Activated CD8-positive, alpha-beta memory T cell treated with anti-CD3 and anti-CD28 coated beads, Interleukin-2, amount 50 U/mL, for 24 hours (primary cell): ENCODE results near the gene OXSR1.
A peak's percentile ranks its signal among the peaks of the same experiment; 100 is the strongest.
"Not testable (repeated sequence)": the region's sequence is repeated elsewhere in the genome, so short reads cannot be mapped to it uniquely, and the experiment has no call there.

Experiments used
- DNase-seq: peaks from one replicate; pipeline ENCODE4 v3.0.0-alpha.2; 2020; ENCODE audit errors: extremely low read depth

Gene OXSR1

DNA sequence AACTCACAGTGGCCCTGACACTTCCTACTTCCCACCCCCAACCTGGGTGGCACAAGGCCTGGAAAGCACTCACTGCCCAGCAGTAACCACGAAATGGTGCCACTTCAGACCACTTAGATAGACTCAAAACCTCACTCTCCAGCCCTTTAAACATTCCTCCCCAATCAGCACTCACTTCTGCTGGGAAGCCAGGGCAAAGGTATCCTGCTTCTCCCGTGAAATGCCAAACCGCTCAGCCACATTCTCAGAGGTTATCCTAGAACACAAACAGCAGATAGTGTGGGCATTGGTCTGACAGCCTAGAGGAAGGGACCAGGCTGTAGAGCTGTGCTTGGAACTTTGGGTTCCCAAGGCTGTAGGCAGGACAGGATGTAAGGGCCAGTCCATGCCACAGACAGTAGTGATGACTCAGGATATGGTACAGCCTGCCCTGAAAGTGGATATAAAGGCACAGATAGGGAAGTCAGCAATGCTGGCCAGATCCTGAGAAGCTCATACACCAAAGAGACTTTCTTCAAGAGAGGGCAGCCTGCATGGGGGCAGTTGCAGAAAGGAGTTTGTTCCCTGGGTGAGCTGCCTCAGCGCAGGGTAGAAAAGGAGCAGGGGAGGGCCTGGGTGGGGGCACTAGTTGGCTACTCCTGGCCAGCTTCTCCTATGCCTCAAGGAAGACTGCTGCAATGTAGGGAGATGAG lies 37.6 kb upstream of the OXSR1 start:
- DNase-seq = no peak

DNA sequence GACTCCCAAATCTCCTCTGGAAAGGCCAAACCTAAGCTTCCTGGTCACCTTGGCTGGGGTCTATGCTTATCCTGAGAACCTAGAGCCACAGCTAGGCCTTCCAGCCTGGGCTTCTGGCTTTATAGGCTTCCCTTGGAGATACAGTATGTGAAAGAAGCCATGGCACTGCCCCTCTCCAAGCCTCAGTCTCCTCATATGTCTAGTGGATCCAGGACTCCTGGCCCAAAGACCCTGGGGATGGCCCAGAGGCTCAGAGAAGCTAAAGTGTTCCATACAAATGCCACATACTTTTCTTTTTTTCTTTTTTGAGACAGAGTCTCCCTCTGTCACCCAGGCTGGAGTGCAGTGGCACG lies 37.1 kb upstream of the OXSR1 start:
- no peak for DNase-seq

DNA sequence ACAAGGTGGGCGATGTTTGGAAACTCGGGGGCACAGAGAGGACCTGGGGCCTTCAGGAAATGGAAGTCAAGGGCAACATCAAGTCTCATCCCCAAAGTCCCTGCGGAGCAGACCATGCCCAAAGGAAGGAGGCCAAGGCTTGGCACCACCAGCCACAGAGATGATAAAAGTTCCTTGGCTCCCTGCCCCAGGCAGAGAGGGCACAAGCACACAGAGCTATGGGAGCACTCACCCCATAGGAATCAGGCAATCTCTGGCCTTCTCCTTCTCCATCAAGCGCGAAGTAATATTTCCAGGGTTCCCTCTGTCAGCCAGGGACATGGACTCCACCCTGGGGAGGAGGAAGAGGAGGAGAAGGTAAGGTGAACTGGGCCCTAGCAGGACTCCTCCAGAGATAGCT lies 36.3 kb upstream of the OXSR1 start:
- no peak for DNase-seq

DNA sequence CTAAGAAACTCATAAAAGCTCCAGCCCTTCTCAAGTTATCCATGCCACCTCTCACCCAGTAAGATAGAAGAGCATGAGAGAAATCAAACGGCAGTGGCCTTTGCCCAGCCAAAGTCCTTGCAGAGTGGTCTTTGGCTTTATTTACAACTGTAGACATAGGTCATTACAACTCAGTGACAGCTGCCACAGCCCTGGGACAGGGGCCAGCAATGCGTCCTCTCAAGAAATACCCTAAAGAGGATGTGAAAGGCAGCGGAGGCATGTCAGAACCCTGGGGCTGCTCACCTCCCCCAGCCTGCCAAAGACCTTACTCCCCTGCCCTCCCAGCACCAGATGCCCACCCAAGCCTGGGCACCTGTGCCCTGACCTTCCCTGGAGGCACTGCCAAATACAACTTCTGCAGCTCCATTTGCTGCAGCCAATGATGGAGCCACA lies 34.7 kb upstream of the OXSR1 start:
- no peak for DNase-seq

DNA sequence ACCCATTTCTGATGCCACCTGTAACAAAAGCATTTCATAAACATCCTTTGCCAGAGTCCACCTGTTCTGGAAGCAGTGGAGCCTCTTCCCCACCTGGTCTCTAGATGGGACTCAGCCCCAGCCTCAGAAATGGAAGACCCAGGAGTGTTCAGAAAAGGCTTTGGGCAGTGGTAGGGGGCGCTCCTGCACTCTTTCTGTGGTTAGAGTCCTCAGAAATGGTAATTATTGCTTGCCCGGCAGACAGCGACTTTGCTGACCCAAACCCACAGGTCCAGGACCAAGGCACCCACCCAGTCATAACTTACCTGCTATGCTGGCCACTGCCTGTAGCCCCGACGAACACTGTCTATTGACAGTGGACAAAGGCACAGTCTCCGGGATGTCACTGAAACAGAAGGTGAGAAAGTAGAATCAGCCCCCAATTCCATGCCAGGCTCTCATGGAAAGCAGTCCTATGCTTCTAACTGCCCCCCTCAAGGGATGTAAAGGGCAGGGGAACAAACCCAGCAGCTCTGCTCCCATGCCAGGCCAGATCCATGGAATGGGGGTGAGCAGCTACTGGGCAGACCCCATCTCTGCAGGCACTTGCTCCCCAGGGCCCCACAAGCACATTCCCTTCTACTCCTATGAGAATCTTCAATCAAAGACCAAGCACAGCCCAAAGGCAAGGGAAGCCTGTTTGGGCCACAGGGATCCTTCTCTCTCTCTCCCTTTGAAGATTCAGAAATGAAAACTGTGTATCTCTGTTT lies 33.5 kb upstream of the OXSR1 start:
- DNase-seq = no peak

DNA sequence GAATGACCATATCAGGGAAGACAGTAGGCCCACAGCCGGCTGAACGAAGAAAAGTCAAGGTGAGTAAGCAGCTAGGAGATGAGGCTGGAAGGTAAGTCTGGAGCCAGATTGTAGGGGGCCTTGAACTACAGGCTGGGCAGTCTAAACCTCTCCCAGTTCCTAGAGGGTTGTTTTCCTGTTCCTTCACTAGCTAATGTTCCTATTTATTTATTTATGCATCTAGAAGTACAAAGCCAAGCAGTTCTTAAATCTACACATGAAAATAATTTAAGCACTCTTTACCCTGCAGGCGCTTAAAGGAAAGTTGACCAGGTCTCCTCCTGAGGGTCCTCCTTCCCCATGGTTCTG lies 32.2 kb upstream of the OXSR1 start:
- DNase-seq = no peak

DNA sequence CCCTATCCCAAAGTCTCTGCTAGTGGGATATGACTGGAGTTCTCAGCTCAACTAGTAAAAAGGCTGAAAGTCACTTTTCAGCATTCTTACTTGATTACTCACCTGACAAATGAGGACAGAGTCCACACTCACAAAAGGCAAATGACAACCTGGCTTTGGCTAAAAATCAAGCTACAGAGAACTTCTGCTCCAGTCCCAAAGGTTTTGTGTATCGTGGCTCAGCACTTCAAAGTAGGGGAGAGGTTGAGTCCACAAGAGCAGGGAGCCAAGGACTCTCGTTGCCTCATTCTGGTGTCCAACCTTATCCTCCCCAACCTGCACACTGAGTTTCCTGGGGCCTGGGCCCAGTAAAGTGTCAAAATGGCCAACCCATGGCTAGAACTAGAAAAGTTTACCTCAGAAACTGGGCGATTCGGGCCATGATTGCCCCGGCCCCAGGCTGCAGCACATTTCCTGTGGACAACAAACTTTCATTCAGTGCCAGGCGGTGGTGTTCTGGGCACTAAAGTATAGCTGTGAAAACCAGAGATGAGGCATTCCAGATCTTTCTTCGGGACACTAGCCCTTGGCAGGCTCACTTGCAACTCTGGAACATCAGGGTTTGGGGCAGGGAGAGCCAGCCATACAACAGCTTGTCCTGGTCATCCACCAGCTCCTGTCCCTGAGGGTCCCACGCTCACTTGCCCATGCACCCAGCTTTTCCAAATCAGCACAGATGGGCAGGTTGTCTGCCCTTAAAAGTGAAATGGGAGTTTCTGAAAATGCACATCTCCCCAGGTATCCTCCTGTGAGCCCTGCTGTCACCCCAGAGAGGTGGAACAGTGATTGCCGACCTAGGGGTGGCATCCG lies 31.6 kb upstream of the OXSR1 start:
- no peak for DNase-seq

DNA sequence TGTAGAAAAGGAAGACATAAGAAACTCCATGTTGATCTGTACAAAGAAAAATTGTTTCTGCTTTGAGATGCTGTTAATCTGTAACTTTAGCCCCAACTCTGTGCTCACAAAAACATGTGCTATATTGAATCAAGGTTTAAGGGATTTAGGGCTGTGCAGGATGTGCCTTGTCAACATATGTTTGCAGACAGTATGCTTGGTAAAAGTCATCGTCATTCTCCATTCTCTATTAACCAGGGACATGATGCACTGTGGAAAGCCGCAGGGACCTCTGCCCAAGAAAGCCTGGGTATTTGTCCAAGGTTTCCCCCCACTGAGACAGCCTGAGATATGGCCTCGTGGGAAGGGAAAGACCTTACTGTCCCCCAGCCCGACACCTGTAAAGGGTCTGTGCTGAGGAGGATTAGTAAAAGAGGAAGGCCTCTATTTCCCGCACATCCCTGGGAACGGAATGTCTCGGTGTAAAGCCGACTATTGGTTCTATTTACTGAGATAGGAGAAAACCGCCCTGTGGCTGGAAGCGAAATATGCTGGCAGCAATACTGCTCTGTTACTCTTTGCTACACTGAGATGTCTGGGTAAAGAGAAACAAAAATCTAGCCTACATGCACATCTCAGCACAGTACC lies 30.7 kb upstream of the OXSR1 start:
- not testable (repeated sequence) for DNase-seq

DNA sequence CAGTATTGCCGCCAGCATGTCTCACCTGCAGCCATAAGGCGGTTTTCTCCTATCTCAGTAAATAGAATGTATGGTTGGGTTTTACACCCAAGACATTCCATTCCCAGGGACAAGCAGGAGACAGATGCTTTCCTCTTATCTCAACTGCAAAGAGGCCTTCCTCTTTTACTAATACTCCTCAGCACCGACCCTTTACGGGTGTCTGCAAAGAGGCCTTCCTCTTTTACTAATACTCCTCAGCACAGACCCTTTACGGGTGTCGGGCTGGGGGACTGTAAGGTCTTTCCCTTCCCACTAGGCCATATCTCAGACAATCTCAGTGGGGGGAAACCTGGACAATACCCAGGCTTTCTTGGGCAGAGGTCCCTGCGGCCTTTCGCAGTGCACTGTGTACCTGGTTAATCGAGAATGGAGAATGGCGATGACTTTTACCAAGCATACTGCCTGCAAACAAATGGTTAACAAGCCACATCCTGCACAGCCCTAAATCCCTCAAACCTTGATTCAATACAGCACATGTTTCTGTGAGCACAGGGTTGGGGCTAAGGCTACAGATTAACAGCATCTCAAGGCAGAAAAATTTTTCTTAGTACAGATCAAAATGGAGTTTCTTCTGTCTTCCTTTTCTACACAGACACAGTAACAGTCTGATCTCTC lies 29.6 kb upstream of the OXSR1 start:
- DNase-seq = not testable (repeated sequence)

DNA sequence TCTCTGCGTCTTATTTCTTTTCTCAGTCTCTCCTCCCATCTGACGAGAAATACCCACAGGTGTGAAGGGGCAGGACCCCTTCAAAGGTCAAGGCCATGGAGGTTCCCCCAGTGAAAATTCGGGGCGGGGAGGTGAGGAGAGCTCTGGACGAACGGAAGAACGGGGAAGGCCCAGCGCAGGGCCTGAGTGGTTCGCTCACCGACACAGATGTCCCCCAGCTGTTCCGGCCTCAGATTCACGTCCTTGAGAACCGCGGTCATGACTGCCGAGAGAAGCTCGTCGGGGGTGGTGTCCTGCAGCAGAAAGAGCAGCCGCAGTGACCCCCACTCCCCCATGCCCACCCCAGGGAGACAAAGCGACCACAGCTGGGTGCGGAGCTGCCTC lies 29.0 kb upstream of the OXSR1 start:
- DNase-seq = no peak

DNA sequence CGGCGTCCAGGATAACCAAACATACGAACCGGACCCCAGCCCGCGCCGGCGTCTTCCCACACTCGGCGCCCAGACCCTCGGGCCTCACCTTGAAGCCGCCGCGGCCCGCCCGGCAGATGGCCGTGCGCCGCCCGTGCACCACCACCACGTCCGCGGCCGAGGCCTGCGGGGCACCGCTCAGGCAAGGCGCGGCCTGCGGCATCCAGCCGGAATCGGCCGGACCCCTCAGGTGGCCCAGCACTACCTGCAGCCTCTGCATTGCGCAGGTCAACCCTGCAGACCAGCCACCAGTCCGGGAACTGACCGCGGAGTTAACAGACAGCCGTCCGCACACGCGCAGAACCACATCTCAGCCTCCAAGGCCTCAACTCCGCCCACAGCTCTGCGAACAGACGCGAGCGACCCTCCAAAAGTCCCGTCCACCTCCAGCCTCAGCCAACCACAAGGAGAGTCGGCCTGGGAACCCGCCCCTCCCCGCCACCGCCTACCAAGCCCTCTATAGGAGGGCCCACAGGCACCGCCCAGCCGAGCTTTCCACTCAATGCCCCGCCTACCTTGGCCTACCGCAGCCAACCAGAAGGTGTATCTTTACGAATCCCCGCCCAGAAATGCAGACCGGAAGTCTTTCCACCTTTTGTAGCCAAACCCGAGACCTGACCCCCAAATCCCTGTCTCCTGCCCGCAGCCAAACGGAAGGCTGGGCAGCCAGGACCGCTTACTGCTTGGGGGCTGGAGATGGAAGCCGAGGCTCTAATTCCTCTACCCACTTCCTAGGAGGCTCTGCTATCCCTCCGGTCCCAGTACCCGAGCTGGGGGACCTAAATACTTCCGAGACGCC lies 28.3 kb upstream of the OXSR1 start, which contains the start of gene ACAA1:
Gene ACAA1, minus strand, starts transcription at position 351 of the 838 bp plus-strand sequence. Its CDS starts 92 bp downstream, at position 259.
- peak; percentile 98 for DNase-seq

DNA sequence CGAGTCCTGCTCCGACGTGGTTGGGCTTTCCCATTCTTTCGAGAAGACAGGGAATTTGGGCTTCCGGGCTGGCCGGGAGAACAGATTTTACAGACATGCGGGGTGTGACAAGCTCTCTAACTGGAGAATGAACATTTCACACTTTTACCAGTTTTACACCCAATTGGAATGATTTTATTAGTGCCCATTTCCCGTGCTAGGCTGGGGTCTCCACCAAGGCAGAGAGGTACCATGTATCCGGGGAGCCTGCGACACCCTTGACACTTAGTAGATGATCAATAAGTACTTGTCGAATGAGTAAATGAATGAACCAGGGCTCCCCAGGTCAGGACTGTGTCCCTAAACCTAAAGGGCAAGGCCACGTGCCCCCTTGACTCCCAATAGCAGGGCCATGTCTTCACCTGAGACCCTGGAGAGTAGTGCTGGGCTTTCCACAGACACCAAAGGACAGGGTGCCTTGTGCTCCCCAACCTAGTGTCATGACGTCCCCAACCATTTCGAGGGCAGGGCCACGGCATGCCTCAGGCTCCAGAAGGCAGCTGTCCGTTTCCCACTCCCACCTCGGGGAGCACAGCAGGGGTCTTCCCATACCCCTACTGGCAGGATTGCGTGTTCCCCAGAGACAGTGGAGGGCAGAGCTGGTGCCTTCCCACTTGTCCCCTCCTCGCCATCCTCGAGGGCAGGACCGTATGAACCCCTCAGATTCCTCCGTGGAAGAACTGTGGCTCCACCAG lies 27.6 kb upstream of the OXSR1 start:
- DNase-seq = no peak

DNA sequence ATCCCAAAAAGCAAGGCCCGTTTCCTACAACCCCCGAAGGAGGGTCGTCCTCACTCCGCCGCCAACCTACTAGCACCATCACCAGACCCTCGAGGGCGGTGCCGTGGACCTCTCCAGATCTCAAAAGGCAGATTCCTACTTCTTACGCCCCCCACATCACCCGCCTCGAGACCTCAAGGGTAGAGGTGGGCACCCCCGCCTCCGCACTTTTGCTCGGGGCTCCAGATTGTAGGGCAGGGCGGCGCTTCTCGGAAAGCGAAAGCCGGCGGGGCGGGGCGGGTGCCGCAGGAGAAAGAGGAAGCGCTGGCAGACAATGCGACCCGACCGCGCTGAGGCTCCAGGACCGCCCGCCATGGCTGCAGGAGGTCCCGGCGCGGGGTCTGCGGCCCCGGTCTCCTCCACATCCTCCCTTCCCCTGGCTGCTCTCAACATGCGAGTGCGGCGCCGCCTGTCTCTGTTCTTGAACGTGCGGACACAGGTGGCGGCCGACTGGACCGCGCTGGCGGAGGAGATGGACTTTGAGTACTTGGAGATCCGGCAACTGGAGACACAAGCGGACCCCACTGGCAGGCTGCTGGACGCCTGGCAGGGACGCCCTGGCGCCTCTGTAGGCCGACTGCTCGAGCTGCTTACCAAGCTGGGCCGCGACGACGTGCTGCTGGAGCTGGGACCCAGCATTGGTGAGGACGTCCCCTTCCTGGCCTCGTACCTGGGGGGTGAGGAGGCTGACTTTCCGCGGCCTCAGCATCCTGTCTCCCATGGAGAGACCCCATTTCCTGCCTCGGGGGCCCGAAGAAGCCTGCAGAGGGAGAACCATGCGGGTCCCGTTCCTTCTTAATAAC lies 26.8 kb upstream of the OXSR1 start, which contains the start of gene MYD88:
Gene MYD88, plus strand, starts transcription at position 313 of the 842 bp plus-strand sequence. Its CDS starts 40 bp downstream, at position 353.
- peak; percentile 68 for DNase-seq

DNA sequence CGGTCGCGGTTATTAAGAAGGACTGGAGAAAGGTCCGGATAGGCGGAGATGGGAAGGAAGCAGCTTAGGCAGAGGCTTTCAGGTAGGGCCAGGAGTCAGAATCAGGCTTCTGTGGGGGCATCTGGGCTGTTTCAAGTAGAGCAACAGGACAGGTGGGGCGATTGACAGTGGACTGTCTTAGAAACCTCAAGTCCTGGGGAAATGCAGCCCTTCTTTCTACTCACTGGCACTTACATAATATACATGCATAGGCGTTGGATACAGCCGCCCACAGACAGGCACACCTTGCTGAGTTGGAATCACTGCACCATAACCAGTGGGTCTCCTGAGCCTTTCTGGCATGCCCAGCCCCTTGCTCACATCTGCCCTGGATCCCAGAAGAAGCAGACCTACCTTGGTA lies 26.1 kb upstream of the OXSR1 start:
- DNase-seq = no peak

DNA sequence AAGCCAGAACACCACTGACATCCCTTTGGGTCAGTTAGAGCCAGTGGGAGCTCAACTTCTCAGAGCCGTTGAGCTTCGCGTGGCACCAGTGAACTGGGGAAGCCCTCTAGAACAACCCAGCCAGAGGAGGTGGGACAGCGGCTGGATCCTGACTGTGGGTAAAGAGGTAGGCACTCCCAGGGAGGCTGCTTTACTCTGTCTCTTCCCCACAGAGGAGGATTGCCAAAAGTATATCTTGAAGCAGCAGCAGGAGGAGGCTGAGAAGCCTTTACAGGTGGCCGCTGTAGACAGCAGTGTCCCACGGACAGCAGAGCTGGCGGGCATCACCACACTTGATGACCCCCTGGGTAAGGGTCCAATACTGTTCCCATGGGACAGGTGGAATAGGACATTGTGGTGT lies 25.7 kb upstream of the OXSR1 start:
- no peak for DNase-seq

DNA sequence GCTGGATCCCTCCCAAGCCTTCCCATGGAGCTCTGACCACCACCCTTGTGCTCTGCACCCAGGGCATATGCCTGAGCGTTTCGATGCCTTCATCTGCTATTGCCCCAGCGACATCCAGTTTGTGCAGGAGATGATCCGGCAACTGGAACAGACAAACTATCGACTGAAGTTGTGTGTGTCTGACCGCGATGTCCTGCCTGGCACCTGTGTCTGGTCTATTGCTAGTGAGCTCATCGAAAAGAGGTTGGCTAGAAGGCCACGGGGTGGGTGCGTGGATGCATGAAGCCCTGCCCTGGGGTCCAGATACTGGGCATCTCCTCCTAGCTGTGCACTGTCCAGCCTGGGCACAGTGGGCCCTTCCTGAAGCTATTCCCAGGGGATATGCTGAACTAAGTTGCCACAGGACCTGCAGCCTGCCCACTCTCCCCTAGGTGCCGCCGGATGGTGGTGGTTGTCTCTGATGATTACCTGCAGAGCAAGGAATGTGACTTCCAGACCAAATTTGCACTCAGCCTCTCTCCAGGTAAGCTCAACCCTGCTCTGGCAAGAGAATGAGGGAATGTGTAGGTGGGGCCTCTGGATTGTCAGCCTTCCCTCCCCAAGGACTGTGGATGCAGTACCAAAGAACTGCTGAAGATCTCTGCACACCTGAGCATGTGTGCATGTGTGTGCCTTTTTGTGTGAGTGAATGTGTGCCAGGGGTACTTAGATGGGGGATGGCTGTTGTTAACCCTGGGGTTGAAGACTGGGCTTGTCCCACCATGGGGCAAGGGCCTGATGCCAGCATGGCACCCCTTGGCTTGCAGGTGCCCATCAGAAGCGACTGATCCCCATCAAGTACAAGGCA lies 24.8 kb upstream of the OXSR1 start:
- no peak for DNase-seq

DNA sequence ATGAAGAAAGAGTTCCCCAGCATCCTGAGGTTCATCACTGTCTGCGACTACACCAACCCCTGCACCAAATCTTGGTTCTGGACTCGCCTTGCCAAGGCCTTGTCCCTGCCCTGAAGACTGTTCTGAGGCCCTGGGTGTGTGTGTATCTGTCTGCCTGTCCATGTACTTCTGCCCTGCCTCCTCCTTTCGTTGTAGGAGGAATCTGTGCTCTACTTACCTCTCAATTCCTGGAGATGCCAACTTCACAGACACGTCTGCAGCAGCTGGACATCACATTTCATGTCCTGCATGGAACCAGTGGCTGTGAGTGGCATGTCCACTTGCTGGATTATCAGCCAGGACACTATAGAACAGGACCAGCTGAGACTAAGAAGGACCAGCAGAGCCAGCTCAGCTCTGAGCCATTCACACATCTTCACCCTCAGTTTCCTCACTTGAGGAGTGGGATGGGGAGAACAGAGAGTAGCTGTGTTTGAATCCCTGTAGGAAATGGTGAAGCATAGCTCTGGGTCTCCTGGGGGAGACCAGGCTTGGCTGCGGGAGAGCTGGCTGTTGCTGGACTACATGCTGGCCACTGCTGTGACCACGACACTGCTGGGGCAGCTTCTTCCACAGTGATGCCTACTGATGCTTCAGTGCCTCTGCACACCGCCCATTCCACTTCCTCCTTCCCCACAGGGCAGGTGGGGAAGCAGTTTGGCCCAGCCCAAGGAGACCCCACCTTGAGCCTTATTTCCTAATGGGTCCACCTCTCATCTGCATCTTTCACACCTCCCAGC lies 24.0 kb upstream of the OXSR1 start:
- DNase-seq = no peak
